M059J (cell line): ENCODE measurements around the gene ASB10. TPM values are rescaled to one million over a fixed set of nuclear protein-coding genes. Genes with fewer than 3 reads are reported as not detected.

Source experiments
- total RNA-seq: library from RNA; depleted of rRNA; stranded (reverse); fragments of >200 nt; shearing (Covaris generic); gene quantifications from 2 replicates; pipeline ENCODE4 v1.2.3, GENCODE V29; 2014; rRNA removed

ASB10 gene
- total RNA-seq, 1 experiment from 2014 or later = not detected

Other genes starting within 250 kb of the ASB10 start
- gene KCNH2, start 208.9 kb downstream of the ASB10 start, total RNA-seq = 0.30 and 0.37 TPM in 2 replicates
- not detected in 2 replicates for gene NOS3, start 196.2 kb downstream of the ASB10 start, total RNA-seq
- gene ATG9B, start 162.8 kb downstream of the ASB10 start, total RNA-seq = not detected in 2 replicates
- 24.2 and 29.0 TPM in 2 replicates for gene ABCB8, start 158.8 kb downstream of the ASB10 start, total RNA-seq
- 0.20 and 0.22 TPM in 2 replicates for gene ASIC3, start 138.7 kb downstream of the ASB10 start, total RNA-seq
- gene CDK5, start 129.4 kb downstream of the ASB10 start, total RNA-seq = 36.6 and 54.2 TPM in 2 replicates
- gene SLC4A2, start 127.7 kb downstream of the ASB10 start, total RNA-seq = 101 and 105 TPM in 2 replicates
- 73.7 and 97.9 TPM in 2 replicates for gene FASTK, start 106.4 kb downstream of the ASB10 start, total RNA-seq
- 73.4 and 80.3 TPM in 2 replicates for gene TMUB1, start 103.8 kb downstream of the ASB10 start, total RNA-seq
- 35.1 and 36.7 TPM in 2 replicates for gene AGAP3, start 100.8 kb downstream of the ASB10 start, total RNA-seq
- gene GBX1, start 19.6 kb downstream of the ASB10 start, total RNA-seq = not detected in 2 replicates
- not detected in 2 replicates for gene H2BK1, start 23.2 kb upstream of the ASB10 start, total RNA-seq
- 65.0 and 74.0 TPM in 2 replicates for gene ABCF2, start 40.0 kb upstream of the ASB10 start, total RNA-seq
- 47.2 and 90.1 TPM in 2 replicates for gene CHPF2, start 45.2 kb upstream of the ASB10 start, total RNA-seq
- gene SMARCD3, start 61.4 kb upstream of the ASB10 start, total RNA-seq = 3.2 and 4.3 TPM in 2 replicates
- 72.3 and 74.4 TPM in 2 replicates for gene NUB1, start 154.6 kb upstream of the ASB10 start, total RNA-seq
- 0.05 TPM in 1 of 2 replicates, not detected in the other for gene WDR86, start 222.8 kb upstream of the ASB10 start, total RNA-seq